ENCODE results near the gene ARL6IP1.

The ARL6IP1 gene

GRCh38 chr16:18833707-18834505, 32.6 kb upstream of the ARL6IP1 start:
- no peak overlapping the region for H3K4me3 ChIP-seq (ENCODE audit: low read depth, low read length)
- no peak for TF ChIP-seq CTCF (IDR thresholded peaks at IDR 0.05; ENCODE audit: low read depth, low read length)

- TF ChIP-seq CTCF (IDR thresholded peaks at IDR 0.05; ENCODE audit: low read depth, low read length), result no peak
- H3K4me3 ChIP-seq (ENCODE audit: low read depth, low read length), result no peak overlapping the region
Observed at GRCh38 chr16:18832613-18833012, 31.3 kb upstream of the ARL6IP1 start.

- no peak overlapping the region for H3K4me3 ChIP-seq (ENCODE audit: low read depth, low read length)
- TF ChIP-seq CTCF (IDR thresholded peaks at IDR 0.05; ENCODE audit: low read depth, low read length), result no peak
Observed at GRCh38 chr16:18832006-18832405, 30.7 kb upstream of the ARL6IP1 start.

- no peak overlapping the region for H3K4me3 ChIP-seq (ENCODE audit: low read depth, low read length)
- TF ChIP-seq CTCF (IDR thresholded peaks at IDR 0.05; ENCODE audit: low read depth, low read length), result no peak
Observed at GRCh38 chr16:18829251-18829650, 27.9 kb upstream of the ARL6IP1 start.

GRCh38 chr16:18827890-18828289, 26.5 kb upstream of the ARL6IP1 start:
- TF ChIP-seq CTCF (IDR thresholded peaks at IDR 0.05; ENCODE audit: low read depth, low read length), result no peak

GRCh38 chr16:18816286-18816685, 14.9 kb upstream of the ARL6IP1 start:
- TF ChIP-seq CTCF (IDR thresholded peaks at IDR 0.05; ENCODE audit: low read depth, low read length), result no peak
- no peak overlapping the region for H3K4me3 ChIP-seq (ENCODE audit: low read depth, low read length)

More at GRCh38 chr16:18827890-18828289, 26.5 kb upstream of the ARL6IP1 start:
- H3K4me3 ChIP-seq (ENCODE audit: low read depth, low read length), result no peak overlapping the region

- no peak for TF ChIP-seq CTCF (IDR thresholded peaks at IDR 0.05; ENCODE audit: low read depth, low read length)
- H3K4me3 ChIP-seq (ENCODE audit: low read depth, low read length), result no peak overlapping the region
Observed at GRCh38 chr16:18811925-18812324, 10.6 kb upstream of the ARL6IP1 start.
